ENCODE measurements around the gene KCNK1. TPM values are rescaled to one million over a fixed set of nuclear protein-coding genes. Genes with fewer than 3 reads are reported as not detected.

Gene KCNK1
- total RNA-seq, 1 donor from 2014 or later, result 5.7 TPM

DNA sequence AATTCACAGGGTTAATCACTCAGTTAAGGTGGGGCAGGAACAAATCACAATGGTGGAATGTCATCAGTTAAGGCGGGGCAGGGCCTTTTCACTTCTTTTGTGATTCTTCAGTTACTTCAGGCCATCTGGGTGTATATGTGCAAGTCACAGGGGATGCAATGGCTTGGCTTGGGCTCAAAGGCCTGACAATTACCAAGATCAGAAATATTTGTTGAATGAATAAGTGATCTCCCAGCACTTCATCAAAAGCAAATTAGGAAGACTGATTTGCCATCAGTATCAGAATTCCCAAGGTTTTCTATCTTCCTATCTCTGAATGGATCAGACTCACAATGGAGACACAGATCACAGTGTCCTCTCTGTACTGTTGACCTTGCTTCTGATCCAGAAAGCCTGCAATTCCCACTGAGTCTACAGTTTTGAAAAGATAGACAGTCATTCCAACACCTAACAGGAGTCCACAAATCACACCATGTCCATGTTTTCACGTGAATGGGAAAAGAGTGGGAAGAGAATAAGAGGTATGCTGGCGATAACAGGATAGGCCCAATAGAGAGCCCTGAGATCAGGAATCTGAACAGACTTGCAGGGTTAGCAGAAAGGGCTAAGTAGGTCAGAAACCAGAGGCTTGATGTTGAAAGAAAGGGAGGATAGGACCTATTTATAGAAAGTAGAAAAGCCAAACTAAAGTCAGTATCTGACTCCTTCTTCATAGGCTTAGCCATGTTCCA, 75.3 kb downstream of the KCNK1 start:
- peaks cover 3% of the 10 kb centered on the region for H3K9me3 Mint-ChIP-seq (ENCODE audit: unreplicated experiment)
- TF ChIP-seq, protein P1, sequence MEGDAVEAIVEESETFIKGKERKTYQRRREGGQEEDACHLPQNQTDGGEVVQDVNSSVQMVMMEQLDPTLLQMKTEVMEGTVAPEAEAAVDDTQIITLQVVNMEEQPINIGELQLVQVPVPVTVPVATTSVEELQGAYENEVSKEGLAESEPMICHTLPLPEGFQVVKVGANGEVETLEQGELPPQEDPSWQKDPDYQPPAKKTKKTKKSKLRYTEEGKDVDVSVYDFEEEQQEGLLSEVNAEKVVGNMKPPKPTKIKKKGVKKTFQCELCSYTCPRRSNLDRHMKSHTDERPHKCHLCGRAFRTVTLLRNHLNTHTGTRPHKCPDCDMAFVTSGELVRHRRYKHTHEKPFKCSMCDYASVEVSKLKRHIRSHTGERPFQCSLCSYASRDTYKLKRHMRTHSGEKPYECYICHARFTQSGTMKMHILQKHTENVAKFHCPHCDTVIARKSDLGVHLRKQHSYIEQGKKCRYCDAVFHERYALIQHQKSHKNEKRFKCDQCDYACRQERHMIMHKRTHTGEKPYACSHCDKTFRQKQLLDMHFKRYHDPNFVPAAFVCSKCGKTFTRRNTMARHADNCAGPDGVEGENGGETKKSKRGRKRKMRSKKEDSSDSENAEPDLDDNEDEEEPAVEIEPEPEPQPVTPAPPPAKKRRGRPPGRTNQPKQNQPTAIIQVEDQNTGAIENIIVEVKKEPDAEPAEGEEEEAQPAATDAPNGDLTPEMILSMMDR (IDR thresholded peaks at IDR 0.05; ENCODE audit: insufficient read depth, low read depth, low read length), result no peak
- TF ChIP-seq EZH2 (IDR thresholded peaks at IDR 0.05; ENCODE audit: insufficient read depth, low read length), result no peak
- Histone ChIP-seq H4K20me1 (ENCODE audit: insufficient read depth, low read length) (no peaks in the 10 kb centered on the region), H3K4me3 (ENCODE audit: insufficient read depth, low read depth, low read length) (no peak overlapping the region), H3K4me1 (ENCODE audit: insufficient read depth, low read length) (no peaks in the 10 kb centered on the region), H3K27me3 (ENCODE audit: insufficient read depth, low read length) (no peaks in the 10 kb centered on the region), H3K36me3 (ENCODE audit: insufficient read depth, low read length) (no peaks in the 10 kb centered on the region), H3K4me2 (ENCODE audit: low read length) (no peak overlapping the region), H3K9ac (ENCODE audit: low read length) (no peak overlapping the region), H3K9me3 (ENCODE audit: insufficient read depth, low read depth, low read length) (no peaks in the 10 kb centered on the region), H3K27ac (ENCODE audit: low read depth, low read length) (no peak overlapping the region), H3K79me2 (ENCODE audit: insufficient read depth, low read length) (no peaks in the 10 kb centered on the region), H2AFZ (ENCODE audit: low read depth, low read length) (no peak overlapping the region)
- no peak overlapping the region for H3K4me3 Mint-ChIP-seq (ENCODE audit: unreplicated experiment)
- DNase-seq (ENCODE audit: low read depth) (no peak), FAIRE-seq (no peak)
- H3K4me1 Mint-ChIP-seq (ENCODE audit: low read depth, unreplicated experiment), result no peaks in the 10 kb centered on the region
- no peaks in the 10 kb centered on the region for H3K36me3 Mint-ChIP-seq (ENCODE audit: low read depth, unreplicated experiment)
- H3K27me3 Mint-ChIP-seq (ENCODE audit: low read depth, unreplicated experiment), result peaks cover 11% of the 10 kb centered on the region
- H3K27ac Mint-ChIP-seq (ENCODE audit: unreplicated experiment), result no peak overlapping the region

- Histone ChIP-seq H3K9me3 (ENCODE audit: insufficient read depth, low read depth, low read length) (no peaks in the 10 kb centered on the region), H3K27ac (ENCODE audit: low read depth, low read length) (no peak overlapping the region)
- TF ChIP-seq, protein P1 (IDR thresholded peaks at IDR 0.05; ENCODE audit: insufficient read depth, low read depth, low read length), result no peak
- no peak for TF ChIP-seq EZH2 (IDR thresholded peaks at IDR 0.05; ENCODE audit: insufficient read depth, low read length)
Observed at GRCh38 chr1:233689748-233690254, 75.9 kb downstream of the KCNK1 start.

GRCh38 chr1:233695901-233696300, 82.0 kb downstream of the KCNK1 start:
- FAIRE-seq (no peak), DNase-seq (ENCODE audit: low read depth) (no peak)
- Histone ChIP-seq H3K27ac (ENCODE audit: low read depth, low read length) (no peak overlapping the region), H4K20me1 (ENCODE audit: insufficient read depth, low read length) (no peaks in the 10 kb centered on the region), H3K36me3 (ENCODE audit: insufficient read depth, low read length) (no peaks in the 10 kb centered on the region), H3K27me3 (ENCODE audit: insufficient read depth, low read length) (no peaks in the 10 kb centered on the region), H3K4me1 (ENCODE audit: insufficient read depth, low read length) (no peaks in the 10 kb centered on the region), H3K79me2 (ENCODE audit: insufficient read depth, low read length) (no peaks in the 10 kb centered on the region), H3K9me3 (ENCODE audit: insufficient read depth, low read depth, low read length) (no peaks in the 10 kb centered on the region), H3K4me2 (ENCODE audit: low read length) (no peak overlapping the region), H3K4me3 (ENCODE audit: insufficient read depth, low read depth, low read length) (no peak overlapping the region), H3K9ac (ENCODE audit: low read length) (no peak overlapping the region), H2AFZ (ENCODE audit: low read depth, low read length) (no peak overlapping the region)
- TF ChIP-seq, protein P1 (IDR thresholded peaks at IDR 0.05; ENCODE audit: insufficient read depth, low read depth, low read length), result no peak
- no peak for TF ChIP-seq EZH2 (IDR thresholded peaks at IDR 0.05; ENCODE audit: insufficient read depth, low read length)
- Mint-ChIP-seq H3K9me3 (ENCODE audit: unreplicated experiment) (no peaks in the 10 kb centered on the region), H3K27me3 (ENCODE audit: low read depth, unreplicated experiment) (peaks cover 5% of the 10 kb centered on the region), H3K4me1 (ENCODE audit: low read depth, unreplicated experiment) (no peaks in the 10 kb centered on the region), H3K36me3 (ENCODE audit: low read depth, unreplicated experiment) (no peaks in the 10 kb centered on the region), H3K27ac (ENCODE audit: unreplicated experiment) (no peak overlapping the region), H3K4me3 (ENCODE audit: unreplicated experiment) (no peak overlapping the region)

More at GRCh38 chr1:233689748-233690254, 75.9 kb downstream of the KCNK1 start:
- Histone ChIP-seq H3K79me2 (ENCODE audit: insufficient read depth, low read length) (no peaks in the 10 kb centered on the region), H3K36me3 (ENCODE audit: insufficient read depth, low read length) (no peaks in the 10 kb centered on the region), H2AFZ (ENCODE audit: low read depth, low read length) (no peak overlapping the region), H3K4me2 (ENCODE audit: low read length) (no peak overlapping the region), H3K27me3 (ENCODE audit: insufficient read depth, low read length) (no peaks in the 10 kb centered on the region), H4K20me1 (ENCODE audit: insufficient read depth, low read length) (no peaks in the 10 kb centered on the region), H3K4me1 (ENCODE audit: insufficient read depth, low read length) (no peaks in the 10 kb centered on the region), H3K9ac (ENCODE audit: low read length) (no peak overlapping the region), H3K4me3 (ENCODE audit: insufficient read depth, low read depth, low read length) (no peak overlapping the region)
- no peaks in the 10 kb centered on the region for H3K4me1 Mint-ChIP-seq (ENCODE audit: low read depth, unreplicated experiment)
- peaks cover 3% of the 10 kb centered on the region for H3K9me3 Mint-ChIP-seq (ENCODE audit: unreplicated experiment)
- no peak for FAIRE-seq
- no peak overlapping the region for H3K27ac Mint-ChIP-seq (ENCODE audit: unreplicated experiment)
- H3K4me3 Mint-ChIP-seq (ENCODE audit: unreplicated experiment), result no peak overlapping the region
- no peaks in the 10 kb centered on the region for H3K36me3 Mint-ChIP-seq (ENCODE audit: low read depth, unreplicated experiment)
- DNase-seq (ENCODE audit: low read depth), result no peak
- H3K27me3 Mint-ChIP-seq (ENCODE audit: low read depth, unreplicated experiment), result peaks cover 11% of the 10 kb centered on the region
